Stomach smooth muscle (tissue), 2 donors: ENCODE measurements around the gene TM4SF1.
A peak's percentile ranks its signal among the peaks of the same experiment; 100 is the strongest.

ENCODE experiments used
- H3K27ac ChIP-seq: one replicate; pipeline ENCODE4 v1.7.0; 2013; ENCODE audit warnings: mild to moderate bottlenecking, low read length, inconsistent platforms
- H3K27me3 ChIP-seq, 2 donors: one replicate each; pipeline ENCODE4 v1.7.0; 2013; ENCODE audit warnings: low read length in 2 of 2; ENCODE audit not compliant: insufficient read depth in 2 of 2, control insufficient read depth in 1 of 2
- H3K36me3 ChIP-seq, 2 donors: one replicate each; pipeline ENCODE4 v1.7.0; 2013; ENCODE audit warnings: low read length in 2 of 2; ENCODE audit not compliant: control insufficient read depth in 2 of 2, insufficient read depth in 2 of 2
- H3K4me1 ChIP-seq: one replicate; pipeline ENCODE4 v1.7.0; 2013; ENCODE audit warnings: low read length; ENCODE audit not compliant: control insufficient read depth, insufficient read depth
- H3K4me3 ChIP-seq, 2 donors: one replicate each; pipeline ENCODE4 v1.7.0; 2013; ENCODE audit warnings: low read length in 2 of 2
- H3K9ac ChIP-seq, 2 donors: one replicate each; pipeline ENCODE4 v1.7.0; 2013; ENCODE audit warnings: low read length in 2 of 2, mild to moderate bottlenecking in 1 of 2
- H3K9me3 ChIP-seq, 2 donors: one replicate each; pipeline ENCODE4 v1.7.0; 2013; ENCODE audit warnings: low read length in 2 of 2; ENCODE audit not compliant: control insufficient read depth in 2 of 2
- donor health status: healthy.
- donor health status: Pancreatic carcinoma.

Gene TM4SF1

GRCh38 chr3:149395107-149396089 lies 17.9 kb upstream of the TM4SF1 start:
- no peaks in the 10 kb centered on the region for H3K9me3 ChIP-seq
- no peaks in the 10 kb centered on the region for H3K4me1 ChIP-seq
- H3K4me3 ChIP-seq, result no peak overlapping the region
- no peak overlapping the region for H3K27ac ChIP-seq
- H3K36me3 ChIP-seq, result no peaks in the 10 kb centered on the region
- no peaks in the 10 kb centered on the region for H3K27me3 ChIP-seq
- no peak overlapping the region for H3K9ac ChIP-seq

- Histone ChIP-seq H3K36me3 (no peaks in the 10 kb centered on the region), H3K9me3 (no peaks in the 10 kb centered on the region), H3K9ac (no peak overlapping the region), H3K27me3 (no peaks in the 10 kb centered on the region), H3K4me3 (no peak overlapping the region), H3K4me1 (no peaks in the 10 kb centered on the region), H3K27ac (no peak overlapping the region)
Observed at GRCh38 chr3:149393345-149394160, 16.1 kb upstream of the TM4SF1 start.

GRCh38 chr3:149391960-149392359 lies 14.5 kb upstream of the TM4SF1 start:
- Histone ChIP-seq H3K9ac (no peak overlapping the region), H3K27me3 (no peaks in the 10 kb centered on the region), H3K4me1 (no peaks in the 10 kb centered on the region), H3K4me3 (no peak overlapping the region), H3K9me3 (no peaks in the 10 kb centered on the region), H3K36me3 (no peaks in the 10 kb centered on the region), H3K27ac (no peak overlapping the region)

GRCh38 chr3:149390772-149391212 lies 13.3 kb upstream of the TM4SF1 start:
- no peak overlapping the region for H3K4me3 ChIP-seq
- no peak overlapping the region for H3K9ac ChIP-seq
- peaks cover 9% of the 10 kb centered on the region for H3K4me1 ChIP-seq
- H3K27me3 ChIP-seq, result no peaks in the 10 kb centered on the region
- no peaks in the 10 kb centered on the region for H3K9me3 ChIP-seq
- H3K36me3 ChIP-seq, result no peaks in the 10 kb centered on the region
- H3K27ac ChIP-seq, result no peak overlapping the region

GRCh38 chr3:149390294-149390693 lies 12.8 kb upstream of the TM4SF1 start:
- H3K4me3 ChIP-seq, result no peak overlapping the region
- H3K9ac ChIP-seq, result no peak overlapping the region
- H3K9me3 ChIP-seq, result no peaks in the 10 kb centered on the region
- H3K36me3 ChIP-seq, result no peaks in the 10 kb centered on the region
- peaks cover 9% of the 10 kb centered on the region for H3K4me1 ChIP-seq
- no peak overlapping the region for H3K27ac ChIP-seq
- H3K27me3 ChIP-seq, result no peaks in the 10 kb centered on the region

GRCh38 chr3:149388531-149389417 lies 11.3 kb upstream of the TM4SF1 start:
- H3K27ac ChIP-seq, result no peak overlapping the region

GRCh38 chr3:149388001-149388440 lies 10.6 kb upstream of the TM4SF1 start:
- H3K9me3 ChIP-seq, result no peaks in the 10 kb centered on the region
- H3K27me3 ChIP-seq, result no peaks in the 10 kb centered on the region
- peaks cover 9% of the 10 kb centered on the region for H3K4me1 ChIP-seq
- H3K27ac ChIP-seq, result no peak overlapping the region
- H3K36me3 ChIP-seq, result no peaks in the 10 kb centered on the region
- H3K9ac ChIP-seq, result no peak overlapping the region
- H3K4me3 ChIP-seq, result no peak overlapping the region

More at GRCh38 chr3:149388531-149389417, 11.3 kb upstream of the TM4SF1 start:
- H3K9ac ChIP-seq, result no peak overlapping the region
- H3K27me3 ChIP-seq, result no peaks in the 10 kb centered on the region
- no peaks in the 10 kb centered on the region for H3K36me3 ChIP-seq
- no peak overlapping the region for H3K4me3 ChIP-seq
- no peaks in the 10 kb centered on the region for H3K9me3 ChIP-seq
- peaks cover 9% of the 10 kb centered on the region for H3K4me1 ChIP-seq

- Histone ChIP-seq H3K36me3 (no peaks in the 10 kb centered on the region), H3K9ac (no peak overlapping the region), H3K27me3 (no peaks in the 10 kb centered on the region), H3K9me3 (no peaks in the 10 kb centered on the region), H3K4me1 (peaks cover 9% of the 10 kb centered on the region), H3K4me3 (no peak overlapping the region), H3K27ac (peak overlapping the region; percentile 61)
Observed at GRCh38 chr3:149386299-149386606, 8.8 kb upstream of the TM4SF1 start.

GRCh38 chr3:149385617-149386298 lies 8.3 kb upstream of the TM4SF1 start:
- Histone ChIP-seq H3K4me1 (peaks cover 9% of the 10 kb centered on the region), H3K27ac (no peak overlapping the region), H3K9me3 (no peaks in the 10 kb centered on the region), H3K9ac (no peak overlapping the region), H3K4me3 (no peak overlapping the region), H3K36me3 (no peaks in the 10 kb centered on the region), H3K27me3 (no peaks in the 10 kb centered on the region)

- Histone ChIP-seq H3K27ac (no peak overlapping the region), H3K4me3 (no peak overlapping the region), H3K36me3 (no peaks in the 10 kb centered on the region), H3K9me3 (no peaks in the 10 kb centered on the region), H3K4me1 (peaks cover 9% of the 10 kb centered on the region), H3K9ac (no peak overlapping the region), H3K27me3 (no peaks in the 10 kb centered on the region)
Observed at GRCh38 chr3:149384911-149385321, 7.5 kb upstream of the TM4SF1 start.
